ENCODE results near the gene SF1.

SF1 gene, protein sequence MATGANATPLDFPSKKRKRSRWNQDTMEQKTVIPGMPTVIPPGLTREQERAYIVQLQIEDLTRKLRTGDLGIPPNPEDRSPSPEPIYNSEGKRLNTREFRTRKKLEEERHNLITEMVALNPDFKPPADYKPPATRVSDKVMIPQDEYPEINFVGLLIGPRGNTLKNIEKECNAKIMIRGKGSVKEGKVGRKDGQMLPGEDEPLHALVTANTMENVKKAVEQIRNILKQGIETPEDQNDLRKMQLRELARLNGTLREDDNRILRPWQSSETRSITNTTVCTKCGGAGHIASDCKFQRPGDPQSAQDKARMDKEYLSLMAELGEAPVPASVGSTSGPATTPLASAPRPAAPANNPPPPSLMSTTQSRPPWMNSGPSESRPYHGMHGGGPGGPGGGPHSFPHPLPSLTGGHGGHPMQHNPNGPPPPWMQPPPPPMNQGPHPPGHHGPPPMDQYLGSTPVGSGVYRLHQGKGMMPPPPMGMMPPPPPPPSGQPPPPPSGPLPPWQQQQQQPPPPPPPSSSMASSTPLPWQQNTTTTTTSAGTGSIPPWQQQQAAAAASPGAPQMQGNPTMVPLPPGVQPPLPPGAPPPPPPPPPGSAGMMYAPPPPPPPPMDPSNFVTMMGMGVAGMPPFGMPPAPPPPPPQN

DNA sequence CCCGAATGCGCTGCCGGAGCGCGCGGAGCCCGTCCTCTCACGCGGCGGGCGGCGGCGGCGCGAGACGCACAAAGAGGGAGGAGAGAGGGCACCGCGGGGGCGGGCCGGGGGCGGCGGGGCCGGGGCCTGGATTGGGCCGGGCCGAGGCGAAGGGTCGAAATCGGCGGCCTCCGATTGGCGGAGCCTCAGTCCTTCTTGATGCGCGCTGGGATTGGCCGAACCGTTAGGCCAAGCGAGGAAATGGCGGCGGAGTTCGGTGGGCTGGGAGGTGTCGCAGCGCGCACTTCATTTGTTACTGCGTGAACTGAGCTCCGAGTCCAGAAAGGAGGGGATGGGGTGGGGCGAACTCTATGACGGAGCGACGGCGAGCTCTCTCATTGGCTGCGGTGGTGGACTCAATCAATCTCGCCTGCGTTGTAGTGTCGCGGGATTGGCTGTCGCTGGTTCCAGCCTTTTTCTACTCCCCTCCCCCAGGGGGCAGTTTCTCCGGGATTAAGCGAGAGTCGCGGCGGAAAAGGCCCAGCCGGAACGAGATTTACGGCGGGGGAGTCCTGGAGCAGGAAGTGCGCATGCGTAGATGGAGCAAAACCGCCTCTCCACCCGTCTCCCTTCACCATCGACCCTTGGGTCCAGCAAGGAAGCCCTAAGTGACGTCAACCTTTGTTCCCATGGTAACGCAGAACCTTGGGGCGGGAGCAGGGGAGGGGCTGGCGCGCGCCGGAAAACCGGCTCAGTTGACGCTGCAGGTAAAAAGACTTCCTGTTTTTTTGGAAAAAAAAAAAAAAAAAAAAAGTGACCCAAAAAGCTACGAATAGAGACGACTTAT, at the start of gene SF1:
Gene SF1 (minus strand): TSS at position 70 of the 826 bp plus-strand sequence. CDS start 150 bp downstream, outside the sequence.
- peaks cover 39% of the 10 kb centered on the region for H4K20me1 ChIP-seq (ENCODE audit: insufficient read depth, low read length)
- no peaks in the 10 kb centered on the region for H3K27me3 ChIP-seq (ENCODE audit: insufficient read depth, low read length, poor library complexity)
- DNase-seq (peak; percentile 100), ATAC-seq (ENCODE audit: insufficient read depth, low read depth) (peak; percentile 92)
- H3K36me3 ChIP-seq (ENCODE audit: insufficient read depth, low read length): peaks cover 39% of the 10 kb centered on the region
- peaks cover 45% of the 10 kb centered on the region for H3K4me1 ChIP-seq (ENCODE audit: insufficient read depth, low read length)
- no peaks in the 10 kb centered on the region for H3K9me3 ChIP-seq (ENCODE audit: insufficient read depth, low read length, severe bottlenecking)
- H3K27ac ChIP-seq (ENCODE audit: low read length): peak within 1 kb of the TSS; percentile 96
- H3K79me2 ChIP-seq (ENCODE audit: insufficient read depth, low read length): peaks cover 51% of the 10 kb centered on the region
- peak within 1 kb of the TSS; percentile 97 for H3K9ac ChIP-seq (ENCODE audit: low read depth, low read length)
- TF ChIP-seq, protein P1, sequence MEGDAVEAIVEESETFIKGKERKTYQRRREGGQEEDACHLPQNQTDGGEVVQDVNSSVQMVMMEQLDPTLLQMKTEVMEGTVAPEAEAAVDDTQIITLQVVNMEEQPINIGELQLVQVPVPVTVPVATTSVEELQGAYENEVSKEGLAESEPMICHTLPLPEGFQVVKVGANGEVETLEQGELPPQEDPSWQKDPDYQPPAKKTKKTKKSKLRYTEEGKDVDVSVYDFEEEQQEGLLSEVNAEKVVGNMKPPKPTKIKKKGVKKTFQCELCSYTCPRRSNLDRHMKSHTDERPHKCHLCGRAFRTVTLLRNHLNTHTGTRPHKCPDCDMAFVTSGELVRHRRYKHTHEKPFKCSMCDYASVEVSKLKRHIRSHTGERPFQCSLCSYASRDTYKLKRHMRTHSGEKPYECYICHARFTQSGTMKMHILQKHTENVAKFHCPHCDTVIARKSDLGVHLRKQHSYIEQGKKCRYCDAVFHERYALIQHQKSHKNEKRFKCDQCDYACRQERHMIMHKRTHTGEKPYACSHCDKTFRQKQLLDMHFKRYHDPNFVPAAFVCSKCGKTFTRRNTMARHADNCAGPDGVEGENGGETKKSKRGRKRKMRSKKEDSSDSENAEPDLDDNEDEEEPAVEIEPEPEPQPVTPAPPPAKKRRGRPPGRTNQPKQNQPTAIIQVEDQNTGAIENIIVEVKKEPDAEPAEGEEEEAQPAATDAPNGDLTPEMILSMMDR (IDR thresholded peaks at IDR 0.05; ENCODE audit: borderline replicate concordance, extremely low read depth, low read length, poor library complexity, severe bottlenecking): peak; percentile 26
- no peak for TF ChIP-seq EZH2 (IDR thresholded peaks at IDR 0.05; ENCODE audit: borderline replicate concordance, low read depth, low read length, severe bottlenecking)
- H2AFZ ChIP-seq (ENCODE audit: low read depth, low read length): peak within 1 kb of the TSS; percentile 86
- H3K4me2 ChIP-seq (ENCODE audit: insufficient read depth, low read length): peak within 1 kb of the TSS; percentile 83
- H3K4me3 ChIP-seq (ENCODE audit: low read depth in 1 of 2, low read length in 2 of 2): peak within 1 kb of the TSS; percentile 82

DNA sequence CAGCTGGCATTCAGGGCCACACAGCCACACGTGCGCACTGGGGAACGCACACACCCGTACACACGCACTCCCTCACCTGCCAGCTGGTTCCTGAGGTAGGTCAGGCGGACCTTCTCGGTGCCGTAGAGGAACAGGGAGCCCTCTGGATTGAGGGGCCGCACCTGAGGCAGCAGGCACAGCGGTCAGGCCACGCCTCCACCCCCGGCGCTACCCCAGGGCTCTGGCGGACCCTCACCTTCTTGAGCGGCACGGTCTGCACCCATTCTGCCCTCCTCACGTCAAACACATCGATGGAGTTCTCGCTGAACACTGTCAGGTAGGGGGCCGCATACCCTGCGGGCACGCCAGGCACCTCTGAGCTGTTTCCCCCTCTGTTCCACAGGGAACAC, 49.1 kb upstream of the SF1 start:
- no peaks in the 10 kb centered on the region for H4K20me1 ChIP-seq (ENCODE audit: insufficient read depth, low read length)
- no peak overlapping the region for H2AFZ ChIP-seq (ENCODE audit: low read depth, low read length)
- H3K9me3 ChIP-seq (ENCODE audit: insufficient read depth, low read length, severe bottlenecking): no peaks in the 10 kb centered on the region
- no peak overlapping the region for H3K9ac ChIP-seq (ENCODE audit: low read depth, low read length)
- H3K27me3 ChIP-seq (ENCODE audit: insufficient read depth, low read length, poor library complexity): no peaks in the 10 kb centered on the region
- TF ChIP-seq, protein P1 (IDR thresholded peaks at IDR 0.05; ENCODE audit: borderline replicate concordance, extremely low read depth, low read length, poor library complexity, severe bottlenecking): no peak
- TF ChIP-seq EZH2 (IDR thresholded peaks at IDR 0.05; ENCODE audit: borderline replicate concordance, low read depth, low read length, severe bottlenecking): no peak
- no peak for ATAC-seq (ENCODE audit: insufficient read depth, low read depth)
- no peak overlapping the region for H3K4me2 ChIP-seq (ENCODE audit: insufficient read depth, low read length)
- no peaks in the 10 kb centered on the region for H3K36me3 ChIP-seq (ENCODE audit: insufficient read depth, low read length)
- no peak for DNase-seq
- no peaks in the 10 kb centered on the region for H3K4me1 ChIP-seq (ENCODE audit: insufficient read depth, low read length)
- no peak overlapping the region for H3K4me3 ChIP-seq (ENCODE audit: low read depth in 1 of 2, low read length in 2 of 2)
- H3K79me2 ChIP-seq (ENCODE audit: insufficient read depth, low read length): no peaks in the 10 kb centered on the region
- no peak overlapping the region for H3K27ac ChIP-seq (ENCODE audit: low read length)

DNA sequence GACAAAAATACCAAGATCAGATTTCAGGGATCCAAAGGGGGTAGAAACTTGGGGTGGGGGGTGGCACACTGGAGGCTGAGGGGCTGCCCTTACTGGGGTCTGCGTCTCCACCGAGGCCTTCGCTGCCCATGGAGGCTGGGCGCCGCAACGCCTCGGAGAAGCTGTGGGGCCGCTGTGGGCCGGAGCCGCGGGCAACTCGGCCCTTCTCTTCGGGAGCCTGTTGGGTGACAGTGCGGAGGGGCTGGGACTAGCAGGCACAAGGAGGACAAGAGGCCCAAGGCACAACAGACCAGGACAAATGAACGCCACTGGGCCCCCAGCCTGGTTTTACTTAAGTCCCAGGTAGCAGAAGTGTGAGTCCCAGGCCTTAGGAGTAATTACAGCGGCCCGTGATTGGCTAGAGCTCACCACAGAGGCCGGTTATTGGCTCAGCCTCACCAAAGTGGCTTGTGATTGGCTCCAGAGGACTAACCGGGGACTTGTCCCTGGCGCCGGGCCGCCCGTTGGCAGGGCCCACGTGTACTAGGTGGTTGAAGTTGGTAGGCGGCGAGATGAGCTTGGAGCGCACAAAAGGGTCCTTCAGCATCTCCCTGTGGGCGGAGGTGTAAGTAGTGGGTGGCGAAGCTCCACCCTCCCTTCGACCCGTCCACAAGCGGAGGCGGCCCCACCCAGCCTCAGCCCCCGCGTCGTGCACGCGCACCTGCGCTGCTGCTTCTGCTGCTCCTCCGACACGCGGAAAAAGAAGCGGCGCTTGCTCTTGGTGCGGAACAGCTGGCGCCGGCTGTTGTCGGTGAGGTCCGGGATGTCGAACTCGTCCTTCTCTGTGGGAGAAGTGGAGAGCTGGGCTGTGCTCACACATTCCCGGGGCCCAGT, 48.5 kb upstream of the SF1 start:
- Histone ChIP-seq H3K4me1 (ENCODE audit: insufficient read depth, low read length) (no peaks in the 10 kb centered on the region), H3K9ac (ENCODE audit: low read depth, low read length) (no peak overlapping the region), H3K36me3 (ENCODE audit: insufficient read depth, low read length) (no peaks in the 10 kb centered on the region), H3K9me3 (ENCODE audit: insufficient read depth, low read length, severe bottlenecking) (no peaks in the 10 kb centered on the region), H3K27me3 (ENCODE audit: insufficient read depth, low read length, poor library complexity) (no peaks in the 10 kb centered on the region), H3K79me2 (ENCODE audit: insufficient read depth, low read length) (no peaks in the 10 kb centered on the region), H3K4me2 (ENCODE audit: insufficient read depth, low read length) (no peak overlapping the region), H4K20me1 (ENCODE audit: insufficient read depth, low read length) (no peaks in the 10 kb centered on the region), H3K4me3 (ENCODE audit: low read depth in 1 of 2, low read length in 2 of 2) (no peak overlapping the region), H2AFZ (ENCODE audit: low read depth, low read length) (no peak overlapping the region), H3K27ac (ENCODE audit: low read length) (no peak overlapping the region)
- TF ChIP-seq EZH2 (IDR thresholded peaks at IDR 0.05; ENCODE audit: borderline replicate concordance, low read depth, low read length, severe bottlenecking): no peak
- TF ChIP-seq, protein P1 (IDR thresholded peaks at IDR 0.05; ENCODE audit: borderline replicate concordance, extremely low read depth, low read length, poor library complexity, severe bottlenecking): no peak
- DNase-seq (no peak), ATAC-seq (ENCODE audit: insufficient read depth, low read depth) (no peak)
